Stimulated activated naive CD8-positive, alpha-beta T cell treated with anti-CD3 and anti-CD28 coated beads, Interleukin-15, Interleukin-2, amounts not matched to agents 100 ng/mL and 50 ng/mL, for 24 hours (primary cell): ENCODE results near the gene ZNF225.

Experiments used
- H3K27ac Mint-ChIP-seq: one replicate; pipeline ENCODE4 v1.8.0; 2021; ENCODE audit warnings: mild to moderate bottlenecking, mixed read lengths
- H3K27me3 Mint-ChIP-seq: one replicate; pipeline ENCODE4 v1.8.0; 2021; ENCODE audit warnings: mixed read lengths
- H3K36me3 Mint-ChIP-seq: one replicate; pipeline ENCODE4 v1.8.0; 2021; ENCODE audit warnings: low read depth, mixed read lengths
- H3K4me1 Mint-ChIP-seq: one replicate; pipeline ENCODE4 v1.8.0; 2021; ENCODE audit warnings: low read depth, mixed read lengths
- H3K4me3 Mint-ChIP-seq: one replicate; pipeline ENCODE4 v1.8.0; 2021; ENCODE audit warnings: mild to moderate bottlenecking, mixed read lengths
- H3K9me3 Mint-ChIP-seq: one replicate; pipeline ENCODE4 v1.8.0; 2021; ENCODE audit warnings: mixed read lengths

ZNF225 gene

GRCh38 chr19:44113138-44113783 is at the start of gene ZNF225:
Gene ZNF225 (plus strand): TSS chr19:44113399. CDS start chr19:44115828, 2,429 bp downstream.
- Mint-ChIP-seq H3K27me3 (no peaks in the 10 kb centered on the region), H3K9me3 (peaks cover 27% of the 10 kb centered on the region)

GRCh38 chr19:44066305-44066704 is 46.9 kb upstream of the ZNF225 start:
- no peak overlapping the region for H3K4me3 Mint-ChIP-seq
- H3K36me3 Mint-ChIP-seq, result peaks cover 68% of the 10 kb centered on the region
- H3K4me1 Mint-ChIP-seq, result peaks cover 5% of the 10 kb centered on the region
- no peaks in the 10 kb centered on the region for H3K27me3 Mint-ChIP-seq
- peaks cover 53% of the 10 kb centered on the region for H3K9me3 Mint-ChIP-seq
- no peak overlapping the region for H3K27ac Mint-ChIP-seq

More at GRCh38 chr19:44113138-44113783, at the start of gene ZNF225:
- H3K27ac Mint-ChIP-seq, result peak within 1 kb of the TSS; percentile 86
- H3K36me3 Mint-ChIP-seq, result peaks cover 52% of the 10 kb centered on the region
- peaks cover 20% of the 10 kb centered on the region for H3K4me1 Mint-ChIP-seq
- H3K4me3 Mint-ChIP-seq, result peak within 1 kb of the TSS; percentile 95

- peaks cover 53% of the 10 kb centered on the region for H3K9me3 Mint-ChIP-seq
- H3K36me3 Mint-ChIP-seq, result peaks cover 46% of the 10 kb centered on the region
- no peaks in the 10 kb centered on the region for H3K27me3 Mint-ChIP-seq
- H3K4me1 Mint-ChIP-seq, result peaks cover 25% of the 10 kb centered on the region
- H3K27ac Mint-ChIP-seq, result no peak overlapping the region
- H3K4me3 Mint-ChIP-seq, result no peak overlapping the region
Measured at GRCh38 chr19:44069415-44069814, 43.8 kb upstream of the ZNF225 start.

- H3K4me1 Mint-ChIP-seq, result peaks cover 25% of the 10 kb centered on the region
- peak within 1 kb of the TSS; percentile 87 for H3K4me3 Mint-ChIP-seq
- peaks cover 33% of the 10 kb centered on the region for H3K36me3 Mint-ChIP-seq
- H3K27me3 Mint-ChIP-seq, result no peaks in the 10 kb centered on the region
- H3K27ac Mint-ChIP-seq, result peak within 1 kb of the TSS; percentile 66
- H3K9me3 Mint-ChIP-seq, result peaks cover 40% of the 10 kb centered on the region
Measured at GRCh38 chr19:44071824-44072542, 41.2 kb upstream of the ZNF225 start, which contains the start of gene ZNF284. Gene ZNF284 (plus strand): TSS chr19:44072159. CDS start chr19:44076390, 4,231 bp downstream.

GRCh38 chr19:44072543-44073401 is 40.4 kb upstream of the ZNF225 start:
- Mint-ChIP-seq H3K4me3 (peak overlapping the region; percentile 87), H3K27ac (no peak overlapping the region), H3K27me3 (no peaks in the 10 kb centered on the region), H3K36me3 (peaks cover 34% of the 10 kb centered on the region), H3K4me1 (peaks cover 25% of the 10 kb centered on the region), H3K9me3 (peaks cover 35% of the 10 kb centered on the region)

GRCh38 chr19:44076325-44076724 is 36.9 kb upstream of the ZNF225 start:
- peaks cover 43% of the 10 kb centered on the region for H3K36me3 Mint-ChIP-seq
- no peak overlapping the region for H3K4me3 Mint-ChIP-seq
- H3K9me3 Mint-ChIP-seq, result peaks cover 10% of the 10 kb centered on the region
- no peaks in the 10 kb centered on the region for H3K27me3 Mint-ChIP-seq
- no peak overlapping the region for H3K27ac Mint-ChIP-seq
- peaks cover 20% of the 10 kb centered on the region for H3K4me1 Mint-ChIP-seq

- H3K36me3 Mint-ChIP-seq, result peaks cover 16% of the 10 kb centered on the region
- peaks cover 5% of the 10 kb centered on the region for H3K9me3 Mint-ChIP-seq
Measured at GRCh38 chr19:44092108-44092507, 21.1 kb upstream of the ZNF225 start.

GRCh38 chr19:44093931-44094765 is 19.1 kb upstream of the ZNF225 start, which contains the start of gene ZNF224:
Gene ZNF224 (plus strand): TSS chr19:44094361. CDS start chr19:44097874, 3,513 bp downstream.
- Mint-ChIP-seq H3K4me3 (peak within 1 kb of the TSS; percentile 96), H3K4me1 (peaks cover 21% of the 10 kb centered on the region), H3K36me3 (peaks cover 31% of the 10 kb centered on the region), H3K9me3 (peaks cover 8% of the 10 kb centered on the region), H3K27me3 (no peaks in the 10 kb centered on the region), H3K27ac (peak within 1 kb of the TSS; percentile 85)

More at GRCh38 chr19:44092108-44092507, 21.1 kb upstream of the ZNF225 start:
- no peak overlapping the region for H3K27ac Mint-ChIP-seq
- H3K27me3 Mint-ChIP-seq, result no peaks in the 10 kb centered on the region
- H3K4me1 Mint-ChIP-seq, result peaks cover 21% of the 10 kb centered on the region
- no peak overlapping the region for H3K4me3 Mint-ChIP-seq

GRCh38 chr19:44107751-44108150 is 5.4 kb upstream of the ZNF225 start:
- H3K4me3 Mint-ChIP-seq, result no peak overlapping the region
- peaks cover 51% of the 10 kb centered on the region for H3K9me3 Mint-ChIP-seq
- H3K27ac Mint-ChIP-seq, result no peak overlapping the region
- H3K36me3 Mint-ChIP-seq, result peaks cover 81% of the 10 kb centered on the region
- H3K4me1 Mint-ChIP-seq, result peaks cover 6% of the 10 kb centered on the region
- no peaks in the 10 kb centered on the region for H3K27me3 Mint-ChIP-seq

GRCh38 chr19:44109458-44109857 is 3.7 kb upstream of the ZNF225 start:
- no peak overlapping the region for H3K4me3 Mint-ChIP-seq
- peaks cover 64% of the 10 kb centered on the region for H3K36me3 Mint-ChIP-seq
- no peaks in the 10 kb centered on the region for H3K27me3 Mint-ChIP-seq

GRCh38 chr19:44111910-44112463 is 1.2 kb upstream of the ZNF225 start:
- Mint-ChIP-seq H3K9me3 (peaks cover 39% of the 10 kb centered on the region), H3K27ac (no peak overlapping the region), H3K27me3 (no peaks in the 10 kb centered on the region), H3K4me3 (peak overlapping the region; percentile 95), H3K4me1 (peaks cover 20% of the 10 kb centered on the region), H3K36me3 (peaks cover 56% of the 10 kb centered on the region)

More at GRCh38 chr19:44109458-44109857, 3.7 kb upstream of the ZNF225 start:
- Mint-ChIP-seq H3K27ac (no peak overlapping the region), H3K9me3 (peaks cover 47% of the 10 kb centered on the region), H3K4me1 (peaks cover 11% of the 10 kb centered on the region)

- H3K4me1 Mint-ChIP-seq, result peaks cover 20% of the 10 kb centered on the region
- H3K36me3 Mint-ChIP-seq, result peaks cover 54% of the 10 kb centered on the region
- peaks cover 32% of the 10 kb centered on the region for H3K9me3 Mint-ChIP-seq
- H3K27ac Mint-ChIP-seq, result peak overlapping the region; percentile 86
- no peaks in the 10 kb centered on the region for H3K27me3 Mint-ChIP-seq
- H3K4me3 Mint-ChIP-seq, result peak overlapping the region; percentile 95
Measured at GRCh38 chr19:44112802-44113137, 429 bp upstream of the ZNF225 start.

GRCh38 chr19:44113784-44114390 is 688 bp downstream of the ZNF225 start:
- H3K27ac Mint-ChIP-seq, result no peak overlapping the region
- peak overlapping the region; percentile 95 for H3K4me3 Mint-ChIP-seq
- H3K27me3 Mint-ChIP-seq, result no peaks in the 10 kb centered on the region
- H3K36me3 Mint-ChIP-seq, result peaks cover 53% of the 10 kb centered on the region
- H3K9me3 Mint-ChIP-seq, result peaks cover 24% of the 10 kb centered on the region
- peaks cover 20% of the 10 kb centered on the region for H3K4me1 Mint-ChIP-seq
